ENCODE results near the gene USH2A.

Gene USH2A

GRCh38 chr1:215923129-215923824 is 500.0 kb downstream of the USH2A start:
- H3K4me1 ChIP-seq (ENCODE audit: control insufficient read depth, insufficient read depth, low read length), result no peaks in the 10 kb centered on the region
- H3K36me3 ChIP-seq (ENCODE audit: control insufficient read depth, insufficient read depth, low read length), result no peaks in the 10 kb centered on the region
- H3K9ac ChIP-seq (ENCODE audit: low read length), result no peak overlapping the region
- no peak overlapping the region for H3K27ac ChIP-seq (ENCODE audit: low read depth, low read length)
- no peaks in the 10 kb centered on the region for H3K27me3 ChIP-seq (ENCODE audit: control insufficient read depth, insufficient read depth, low read length)
- H3K4me3 ChIP-seq (ENCODE audit: low read length), result no peak overlapping the region

GRCh38 chr1:215911406-215911968 is 511.8 kb downstream of the USH2A start:
- Histone ChIP-seq H3K4me3 (ENCODE audit: low read length) (no peak overlapping the region), H3K27ac (ENCODE audit: low read depth, low read length) (no peak overlapping the region), H3K36me3 (ENCODE audit: control insufficient read depth, insufficient read depth, low read length) (no peaks in the 10 kb centered on the region), H3K9ac (ENCODE audit: low read length) (no peak overlapping the region), H3K4me1 (ENCODE audit: control insufficient read depth, insufficient read depth, low read length) (no peaks in the 10 kb centered on the region), H3K27me3 (ENCODE audit: control insufficient read depth, insufficient read depth, low read length) (no peaks in the 10 kb centered on the region)

GRCh38 chr1:215905493-215906115 is 517.6 kb downstream of the USH2A start:
- Histone ChIP-seq H3K9ac (ENCODE audit: low read length) (no peak overlapping the region), H3K27ac (ENCODE audit: low read depth, low read length) (no peak overlapping the region), H3K4me3 (ENCODE audit: low read length) (no peak overlapping the region), H3K4me1 (ENCODE audit: control insufficient read depth, insufficient read depth, low read length) (no peaks in the 10 kb centered on the region), H3K27me3 (ENCODE audit: control insufficient read depth, insufficient read depth, low read length) (no peaks in the 10 kb centered on the region), H3K36me3 (ENCODE audit: control insufficient read depth, insufficient read depth, low read length) (no peaks in the 10 kb centered on the region)

- Histone ChIP-seq H3K27me3 (ENCODE audit: control insufficient read depth, insufficient read depth, low read length) (no peaks in the 10 kb centered on the region), H3K9ac (ENCODE audit: low read length) (no peak overlapping the region), H3K4me1 (ENCODE audit: control insufficient read depth, insufficient read depth, low read length) (no peaks in the 10 kb centered on the region), H3K36me3 (ENCODE audit: control insufficient read depth, insufficient read depth, low read length) (no peaks in the 10 kb centered on the region), H3K4me3 (ENCODE audit: low read length) (no peak overlapping the region), H3K27ac (ENCODE audit: low read depth, low read length) (no peak overlapping the region)
Measured at GRCh38 chr1:215900684-215901083, 522.6 kb downstream of the USH2A start.

GRCh38 chr1:215899901-215900300 is 523.3 kb downstream of the USH2A start:
- Histone ChIP-seq H3K4me3 (ENCODE audit: low read length) (no peak overlapping the region), H3K9ac (ENCODE audit: low read length) (no peak overlapping the region), H3K36me3 (ENCODE audit: control insufficient read depth, insufficient read depth, low read length) (no peaks in the 10 kb centered on the region), H3K27me3 (ENCODE audit: control insufficient read depth, insufficient read depth, low read length) (no peaks in the 10 kb centered on the region), H3K4me1 (ENCODE audit: control insufficient read depth, insufficient read depth, low read length) (no peaks in the 10 kb centered on the region), H3K27ac (ENCODE audit: low read depth, low read length) (no peak overlapping the region)

GRCh38 chr1:215895893-215896292 is 527.4 kb downstream of the USH2A start:
- no peak overlapping the region for H3K27ac ChIP-seq (ENCODE audit: low read depth, low read length)
- H3K27me3 ChIP-seq (ENCODE audit: control insufficient read depth, insufficient read depth, low read length), result no peaks in the 10 kb centered on the region
- H3K4me1 ChIP-seq (ENCODE audit: control insufficient read depth, insufficient read depth, low read length), result no peaks in the 10 kb centered on the region
- H3K9ac ChIP-seq (ENCODE audit: low read length), result no peak overlapping the region
- no peaks in the 10 kb centered on the region for H3K36me3 ChIP-seq (ENCODE audit: control insufficient read depth, insufficient read depth, low read length)
- H3K4me3 ChIP-seq (ENCODE audit: low read length), result no peak overlapping the region

- H3K27me3 ChIP-seq (ENCODE audit: control insufficient read depth, insufficient read depth, low read length), result no peaks in the 10 kb centered on the region
- no peak overlapping the region for H3K27ac ChIP-seq (ENCODE audit: low read depth, low read length)
- no peaks in the 10 kb centered on the region for H3K4me1 ChIP-seq (ENCODE audit: control insufficient read depth, insufficient read depth, low read length)
- H3K36me3 ChIP-seq (ENCODE audit: control insufficient read depth, insufficient read depth, low read length), result no peaks in the 10 kb centered on the region
- H3K9ac ChIP-seq (ENCODE audit: low read length), result no peak overlapping the region
- H3K4me3 ChIP-seq (ENCODE audit: low read length), result no peak overlapping the region
Measured at GRCh38 chr1:215895276-215895675, 528.0 kb downstream of the USH2A start.

GRCh38 chr1:215894617-215895016 is 528.6 kb downstream of the USH2A start:
- Histone ChIP-seq H3K27me3 (ENCODE audit: control insufficient read depth, insufficient read depth, low read length) (no peaks in the 10 kb centered on the region), H3K4me1 (ENCODE audit: control insufficient read depth, insufficient read depth, low read length) (no peaks in the 10 kb centered on the region), H3K9ac (ENCODE audit: low read length) (no peak overlapping the region)

GRCh38 chr1:215891266-215892057 is 531.8 kb downstream of the USH2A start:
- Histone ChIP-seq H3K27me3 (ENCODE audit: control insufficient read depth, insufficient read depth, low read length) (no peaks in the 10 kb centered on the region), H3K4me3 (ENCODE audit: low read length) (no peak overlapping the region), H3K9ac (ENCODE audit: low read length) (no peak overlapping the region), H3K36me3 (ENCODE audit: control insufficient read depth, insufficient read depth, low read length) (no peaks in the 10 kb centered on the region), H3K27ac (ENCODE audit: low read depth, low read length) (no peak overlapping the region), H3K4me1 (ENCODE audit: control insufficient read depth, insufficient read depth, low read length) (no peaks in the 10 kb centered on the region)

More at GRCh38 chr1:215894617-215895016, 528.6 kb downstream of the USH2A start:
- Histone ChIP-seq H3K27ac (ENCODE audit: low read depth, low read length) (no peak overlapping the region), H3K4me3 (ENCODE audit: low read length) (no peak overlapping the region), H3K36me3 (ENCODE audit: control insufficient read depth, insufficient read depth, low read length) (no peaks in the 10 kb centered on the region)

GRCh38 chr1:215890438-215890837 is 532.8 kb downstream of the USH2A start:
- no peaks in the 10 kb centered on the region for H3K4me1 ChIP-seq (ENCODE audit: control insufficient read depth, insufficient read depth, low read length)
- no peaks in the 10 kb centered on the region for H3K27me3 ChIP-seq (ENCODE audit: control insufficient read depth, insufficient read depth, low read length)
- no peaks in the 10 kb centered on the region for H3K36me3 ChIP-seq (ENCODE audit: control insufficient read depth, insufficient read depth, low read length)
- H3K4me3 ChIP-seq (ENCODE audit: low read length), result no peak overlapping the region
- no peak overlapping the region for H3K27ac ChIP-seq (ENCODE audit: low read depth, low read length)
- H3K9ac ChIP-seq (ENCODE audit: low read length), result no peak overlapping the region

GRCh38 chr1:215889871-215890270 is 533.4 kb downstream of the USH2A start:
- Histone ChIP-seq H3K36me3 (ENCODE audit: control insufficient read depth, insufficient read depth, low read length) (no peaks in the 10 kb centered on the region), H3K9ac (ENCODE audit: low read length) (no peak overlapping the region), H3K4me3 (ENCODE audit: low read length) (no peak overlapping the region), H3K27ac (ENCODE audit: low read depth, low read length) (no peak overlapping the region), H3K27me3 (ENCODE audit: control insufficient read depth, insufficient read depth, low read length) (no peaks in the 10 kb centered on the region), H3K4me1 (ENCODE audit: control insufficient read depth, insufficient read depth, low read length) (no peaks in the 10 kb centered on the region)

- Histone ChIP-seq H3K4me1 (ENCODE audit: control insufficient read depth, insufficient read depth, low read length) (no peaks in the 10 kb centered on the region), H3K4me3 (ENCODE audit: low read length) (no peak overlapping the region), H3K27me3 (ENCODE audit: control insufficient read depth, insufficient read depth, low read length) (no peaks in the 10 kb centered on the region), H3K27ac (ENCODE audit: low read depth, low read length) (no peak overlapping the region), H3K9ac (ENCODE audit: low read length) (no peak overlapping the region), H3K36me3 (ENCODE audit: control insufficient read depth, insufficient read depth, low read length) (no peaks in the 10 kb centered on the region)
Measured at GRCh38 chr1:215888159-215888558, 535.1 kb downstream of the USH2A start.

Measured in rectal smooth muscle tissue (tissue), 1 donor.